Activated B cell treated with CpG ODN at 0.5 μM for 24 hours (primary cell): Measurements from ENCODE around the gene RARS2. TPM values are rescaled to one million over a fixed set of nuclear protein-coding genes. Genes with fewer than 3 reads are reported as not detected.

Experiments
- ATAC-seq: fragments of 200-7000 bp; cut with Tn5 transposase; one replicate; pipeline ENCODE4 v1.10.0; 2021; ENCODE audit warnings: low read depth, mild to moderate bottlenecking, moderate library complexity
- CTCF ChIA-PET: fragments of 350-600 bp; sonication (Branson Sonifier 250); formaldehyde crosslinking; loops from one replicate; lab custom pipeline; 2021; ENCODE audit warnings: antibody characterized with exemption; lab: Charles Lee
- POLR2A ChIA-PET: fragments of 350-600 bp; sonication (Branson Sonifier 250); formaldehyde crosslinking; loops from one replicate; lab custom pipeline; 2021; ENCODE audit warnings: antibody characterized with exemption; lab: Charles Lee
- DNase-seq: peaks from one replicate; pipeline ENCODE4 v3.0.0; 2022
- H3K27ac Mint-ChIP-seq: one replicate; pipeline ENCODE4 v1.8.0; 2020; ENCODE audit warnings: mixed read lengths
- H3K27me3 Mint-ChIP-seq: one replicate; pipeline ENCODE4 v1.8.0; 2021; ENCODE audit warnings: mixed read lengths
- H3K36me3 Mint-ChIP-seq: one replicate; pipeline ENCODE4 v1.8.0; 2021; ENCODE audit warnings: low read depth, mixed read lengths
- H3K4me1 Mint-ChIP-seq: one replicate; pipeline ENCODE4 v1.8.0; 2021; ENCODE audit warnings: mixed read lengths
- H3K4me3 Mint-ChIP-seq: one replicate; pipeline ENCODE4 v1.8.0; 2020; ENCODE audit warnings: mild to moderate bottlenecking, mixed read lengths
- H3K9me3 Mint-ChIP-seq: one replicate; pipeline ENCODE4 v1.8.0; 2020; ENCODE audit warnings: mixed read lengths
- CTCF ChIP-seq: fragments of 200-600 bp; IDR thresholded peaks from one replicate; pipeline ENCODE4 v1.8.0; 2022; ENCODE audit warnings: antibody characterized with exemption, mild to moderate bottlenecking
- intact Hi-C: fragments of 100-400 bp; cut with micrococcal nuclease; formaldehyde crosslinking; loops from one replicate; pipeline ENCODE4 v1.15.1; 2024
- total RNA-seq: library from RNA; stranded (reverse); gene quantifications from 2 replicates; pipeline ENCODE4 v1.2.3, GENCODE V29; 2022

RARS2 gene
- total RNA-seq, 1 donor from 2014 or later = 27.0 TPM

- Mint-ChIP-seq H3K4me1 (no peaks in the 10 kb centered on the region), H3K9me3 (no peaks in the 10 kb centered on the region), H3K4me3 (no peak overlapping the region), H3K27me3 (no peaks in the 10 kb centered on the region), H3K27ac (no peak overlapping the region), H3K36me3 (peaks cover 67% of the 10 kb centered on the region)
- CTCF ChIA-PET = interaction anchor here (0.9 kb wide), 1 partner anchor 14 kb away, joined by 4 read pairs; no protein-coding TSS in a partner anchor
- TF ChIP-seq CTCF = no peak
- ATAC-seq (no peak), DNase-seq (no peak)
- intact Hi-C loops = no loop called here
- POLR2A ChIA-PET = no interaction called here
Measured at GRCh38 chr6:87558446-87558845, 31.3 kb downstream of the RARS2 start.

GRCh38 chr6:87555506-87555905 is 34.3 kb downstream of the RARS2 start:
- intact Hi-C loops = no loop called here
- Mint-ChIP-seq H3K4me1 (no peaks in the 10 kb centered on the region), H3K27me3 (no peaks in the 10 kb centered on the region), H3K4me3 (no peak overlapping the region), H3K36me3 (peaks cover 66% of the 10 kb centered on the region), H3K27ac (no peak overlapping the region), H3K9me3 (no peaks in the 10 kb centered on the region)
- no peak for TF ChIP-seq CTCF
- no peak for DNase-seq
- ATAC-seq = no peak
- ChIA-PET POLR2A (no interaction called here), CTCF (no interaction called here)

- H3K27me3 Mint-ChIP-seq = no peaks in the 10 kb centered on the region
- ChIA-PET CTCF (no interaction called here), POLR2A (no interaction called here)
- no peak overlapping the region for H3K27ac Mint-ChIP-seq
- TF ChIP-seq CTCF = no peak
- H3K4me3 Mint-ChIP-seq = no peak overlapping the region
- intact Hi-C loops = no loop called here
- H3K36me3 Mint-ChIP-seq = peaks cover 74% of the 10 kb centered on the region
- no peak for ATAC-seq
- H3K9me3 Mint-ChIP-seq = no peaks in the 10 kb centered on the region
- no peak for DNase-seq
- no peaks in the 10 kb centered on the region for H3K4me1 Mint-ChIP-seq
Measured at GRCh38 chr6:87553159-87553765, 36.5 kb downstream of the RARS2 start.

- H3K36me3 Mint-ChIP-seq = peaks cover 69% of the 10 kb centered on the region
- TF ChIP-seq CTCF = no peak
- no peak for ATAC-seq
- no peak for DNase-seq
- intact Hi-C loops = loop anchor here (2.0 kb wide), 1 partner anchor 15 kb away; no protein-coding TSS in a partner anchor
- no peak overlapping the region for H3K27ac Mint-ChIP-seq
- POLR2A ChIA-PET = no interaction called here
- CTCF ChIA-PET = no interaction called here
- H3K27me3 Mint-ChIP-seq = no peaks in the 10 kb centered on the region
- H3K9me3 Mint-ChIP-seq = no peaks in the 10 kb centered on the region
- no peak overlapping the region for H3K4me3 Mint-ChIP-seq
- no peaks in the 10 kb centered on the region for H3K4me1 Mint-ChIP-seq
Measured at GRCh38 chr6:87551799-87552198, 38.0 kb downstream of the RARS2 start.

GRCh38 chr6:87544474-87544735 is 45.4 kb downstream of the RARS2 start:
- no peak for TF ChIP-seq CTCF
- no peaks in the 10 kb centered on the region for H3K27me3 Mint-ChIP-seq
- H3K27ac Mint-ChIP-seq = no peak overlapping the region
- H3K4me1 Mint-ChIP-seq = peaks cover 13% of the 10 kb centered on the region
- no peak overlapping the region for H3K4me3 Mint-ChIP-seq
- intact Hi-C loops = no loop called here
- DNase-seq (no peak), ATAC-seq (no peak)
- ChIA-PET POLR2A (no interaction called here), CTCF (interaction anchor here (0.6 kb wide), 1 partner anchor 15 kb away, joined by 4 read pairs; no protein-coding TSS in a partner anchor)
- H3K9me3 Mint-ChIP-seq = peaks cover 6% of the 10 kb centered on the region
- H3K36me3 Mint-ChIP-seq = peaks cover 68% of the 10 kb centered on the region
